Mesenchymal stem cell (in vitro differentiated cells and primary cell): ENCODE measurements around the gene ADK.

Source experiments
- DNase-seq: peaks from one replicate; pipeline ENCODE4 v3.0.0-alpha.2; 2013
- H2AFZ ChIP-seq: one replicate; pipeline ENCODE4 v1.6.1; 2013; ENCODE audit warnings: low read depth, mild to moderate bottlenecking, control low read depth, inconsistent platforms, low read length, moderate library complexity
- H2AK5ac ChIP-seq: 2 replicates; pipeline ENCODE4 v1.6.1; 2013; ENCODE audit warnings: low read length, moderate library complexity, mild to moderate bottlenecking, inconsistent platforms; ENCODE audit not compliant: severe bottlenecking
- H2BK120ac ChIP-seq: one replicate; pipeline ENCODE4 v1.6.1; 2013; ENCODE audit warnings: low read depth, mild to moderate bottlenecking, inconsistent platforms, low read length, moderate library complexity
- H2BK12ac ChIP-seq, 2 experiments: one replicate each; pipeline ENCODE4 v1.6.1; 2013; ENCODE audit warnings: inconsistent platforms in 2 of 2, low read length in 2 of 2, mild to moderate bottlenecking in 2 of 2, moderate library complexity in 2 of 2, control low read depth in 1 of 2
- H2BK15ac ChIP-seq: one replicate; pipeline ENCODE4 v1.6.1; 2013; ENCODE audit warnings: mild to moderate bottlenecking, low read depth, inconsistent platforms; ENCODE audit not compliant: poor library complexity, severe bottlenecking
- H2BK5ac ChIP-seq: 2 replicates; pipeline ENCODE4 v1.6.1; 2013; ENCODE audit warnings: low read depth, mild to moderate bottlenecking, low read length, control low read depth, inconsistent platforms; ENCODE audit not compliant: poor library complexity, severe bottlenecking
- H3K14ac ChIP-seq, 2 experiments: one replicate each; pipeline ENCODE4 v1.6.1; 2013; ENCODE audit warnings: inconsistent platforms in 2 of 2, low read length in 2 of 2, control low read depth in 1 of 2, mild to moderate bottlenecking in 1 of 2, moderate library complexity in 1 of 2
- H3K18ac ChIP-seq, 2 experiments: one replicate each; pipeline ENCODE4 v1.6.1; 2013; ENCODE audit warnings: inconsistent platforms in 2 of 2, low read length in 2 of 2, control low read depth in 1 of 2, low read depth in 1 of 2, mild to moderate bottlenecking in 1 of 2
- H3K23ac ChIP-seq, 2 experiments: one replicate each; pipeline ENCODE4 v1.6.1; 2013; ENCODE audit warnings: inconsistent platforms in 2 of 2, low read length in 2 of 2, mild to moderate bottlenecking in 2 of 2, moderate library complexity in 2 of 2, control low read depth in 1 of 2
- H3K27ac ChIP-seq: 2 replicates; pipeline ENCODE4 v1.5.1; 2013; ENCODE audit warnings: mild to moderate bottlenecking, moderate library complexity, low read length, control low read depth, inconsistent platforms; ENCODE audit not compliant: poor library complexity, severe bottlenecking
- H3K27me3 ChIP-seq, 2 experiments: 2 replicates each; pipeline versions ENCODE4 v1.6.1 to v1.7.0; 2013; ENCODE audit warnings: low read length in 2 of 2, mild to moderate bottlenecking in 2 of 2, moderate library complexity in 2 of 2, control low read depth in 1 of 2, inconsistent platforms in 1 of 2; ENCODE audit not compliant: control insufficient read depth in 1 of 2, insufficient read depth in 1 of 2
- H3K36me3 ChIP-seq, 2 experiments: 2 replicates each; pipeline versions ENCODE4 v1.6.1 to v1.7.0; 2013; ENCODE audit warnings: low read length in 2 of 2, control low read depth in 1 of 2, inconsistent platforms in 1 of 2, low read depth in 1 of 2, mild to moderate bottlenecking in 1 of 2; ENCODE audit not compliant: insufficient read depth in 2 of 2, control insufficient read depth in 1 of 2
- H3K4ac ChIP-seq, 2 experiments: one replicate each; pipeline ENCODE4 v1.6.1; 2013; ENCODE audit warnings: inconsistent platforms in 2 of 2, low read length in 2 of 2, mild to moderate bottlenecking in 2 of 2, moderate library complexity in 2 of 2, control low read depth in 1 of 2, low read depth in 1 of 2
- H3K4me1 ChIP-seq: 2 replicates; pipeline ENCODE4 v1.6.1; 2013; ENCODE audit warnings: low read depth, low read length, control low read depth; ENCODE audit not compliant: control insufficient read depth, insufficient read depth
- H3K4me2 ChIP-seq: 2 replicates; pipeline ENCODE4 v1.6.1; 2013; ENCODE audit warnings: low read length, mild to moderate bottlenecking, inconsistent platforms; ENCODE audit not compliant: poor library complexity, severe bottlenecking
- H3K4me3 ChIP-seq, 2 experiments: 2 replicates each; pipeline versions ENCODE4 v1.5.1 to v1.7.0; 2013; ENCODE audit warnings: low read length in 2 of 2, mild to moderate bottlenecking in 2 of 2, control low read depth in 1 of 2, low read depth in 1 of 2; ENCODE audit not compliant: insufficient read depth in 1 of 2
- H3K79me1 ChIP-seq: replicated peaks from 2 replicates; pipeline ENCODE4 v1.6.1; 2013; ENCODE audit warnings: mild to moderate bottlenecking, control low read depth, low read length, inconsistent platforms; ENCODE audit not compliant: poor library complexity, severe bottlenecking
- H3K9ac ChIP-seq: 2 replicates; pipeline ENCODE4 v1.7.0; 2013; ENCODE audit warnings: mild to moderate bottlenecking, low read length, moderate library complexity
- H3K9me3 ChIP-seq: 2 replicates; pipeline ENCODE4 v1.7.0; 2013; ENCODE audit warnings: mild to moderate bottlenecking, low read length; ENCODE audit not compliant: control insufficient read depth
- H4K8ac ChIP-seq: one replicate; pipeline ENCODE4 v1.6.1; 2013; ENCODE audit warnings: inconsistent platforms, mild to moderate bottlenecking, low read length, moderate library complexity
- H4K91ac ChIP-seq: one replicate; pipeline ENCODE4 v1.6.1; 2013; ENCODE audit warnings: mild to moderate bottlenecking, low read length, inconsistent platforms
- WGBS: methylation state at CpG from one replicate; pipeline ENCODE4 v1.1.7; 2013; ENCODE audit warnings: mixed read lengths; 5-methylcytosine and 5-hydroxymethylcytosine counted together

ADK gene

DNA sequence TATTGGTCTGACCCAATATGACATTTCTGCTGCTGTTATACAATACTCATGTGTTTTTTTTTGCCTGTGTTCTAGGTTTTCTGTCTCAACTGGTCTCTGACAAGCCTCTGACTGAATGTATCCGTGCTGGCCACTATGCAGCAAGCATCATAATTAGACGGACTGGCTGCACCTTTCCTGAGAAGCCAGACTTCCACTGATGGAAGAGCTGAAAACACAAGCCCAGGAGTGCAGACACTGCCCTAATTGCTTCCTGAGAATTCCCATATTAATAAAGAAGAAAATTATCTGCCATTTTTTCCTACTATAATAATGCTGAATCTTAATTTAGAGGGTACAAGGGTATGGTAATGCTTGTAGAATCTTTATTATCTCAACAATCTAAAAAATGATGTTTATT lies 557.2 kb downstream of the ADK start:
- no peaks in the 10 kb centered on the region for H3K4me1 ChIP-seq

DNA sequence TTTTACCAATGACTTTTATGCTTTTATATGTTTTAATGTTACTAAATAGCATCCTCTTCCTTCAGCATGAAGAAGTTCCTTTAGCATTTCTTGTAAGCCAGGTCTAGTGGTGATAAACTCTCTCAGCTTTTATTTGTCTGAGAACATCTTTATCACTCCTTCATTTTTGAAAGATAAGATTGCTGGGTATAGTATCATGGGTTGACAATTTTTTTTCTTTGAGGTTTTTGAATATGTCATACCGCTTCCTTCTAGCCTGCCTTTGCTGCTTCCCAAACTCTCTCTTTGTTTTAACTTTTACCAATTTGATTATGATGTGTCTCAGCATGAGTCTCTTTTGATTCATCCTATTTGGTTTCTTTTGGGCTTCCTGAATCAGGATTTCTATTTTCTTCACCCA lies 567.2 kb downstream of the ADK start:
- Histone ChIP-seq H3K36me3 (peaks cover 0 to 35% of the 10 kb centered on the region in 2 experiments), H3K4me3 (no peak overlapping the region), H3K23ac (no peak overlapping the region), H4K91ac (no peak overlapping the region), H4K8ac (no peak overlapping the region), H3K14ac (no peak overlapping the region), H3K9me3 (peaks cover 40% of the 10 kb centered on the region), H2AK5ac (no peak overlapping the region), H3K18ac (no peak overlapping the region), H3K4me1 (no peaks in the 10 kb centered on the region), H2AFZ (no peak overlapping the region), H2BK12ac (no peak overlapping the region), H2BK5ac (no peak overlapping the region), H3K4me2 (no peak overlapping the region), H3K27me3 (no peaks in the 10 kb centered on the region), H3K9ac (no peak overlapping the region), H3K4ac (no peak overlapping the region), H2BK120ac (no peak overlapping the region), H3K79me1 (no peaks in the 10 kb centered on the region), H3K27ac (no peak overlapping the region), H2BK15ac (no peak overlapping the region)
- no peak for DNase-seq
- WGBS, result no CpG with 5 or more reads among the region's 1 CpG

More for the DNA sequence above, 557.2 kb downstream of the ADK start:
- H2BK5ac ChIP-seq, result no peak overlapping the region
- H3K36me3 ChIP-seq, result peaks cover 0 to 31% of the 10 kb centered on the region in 2 experiments
- no peak overlapping the region for H2BK12ac ChIP-seq
- no peak overlapping the region for H4K8ac ChIP-seq
- no peak overlapping the region for H3K4ac ChIP-seq
- H3K79me1 ChIP-seq, result peaks cover 1% of the 10 kb centered on the region
- H3K4me2 ChIP-seq, result no peak overlapping the region
- H3K9ac ChIP-seq, result no peak overlapping the region
- no peak overlapping the region for H2AK5ac ChIP-seq
- 95% methylated on average over 2 of the region's 2 CpGs for WGBS
- H2AFZ ChIP-seq, result no peak overlapping the region
- no peak overlapping the region for H2BK120ac ChIP-seq
- no peak overlapping the region for H3K14ac ChIP-seq
- no peaks in the 10 kb centered on the region for H3K27me3 ChIP-seq
- no peak overlapping the region for H4K91ac ChIP-seq
- H2BK15ac ChIP-seq, result no peak overlapping the region
- no peak overlapping the region for H3K4me3 ChIP-seq
- DNase-seq, result no peak
- H3K27ac ChIP-seq, result no peak overlapping the region
- H3K18ac ChIP-seq, result no peak overlapping the region
- no peak overlapping the region for H3K23ac ChIP-seq
- H3K9me3 ChIP-seq, result peaks cover 4% of the 10 kb centered on the region

DNA sequence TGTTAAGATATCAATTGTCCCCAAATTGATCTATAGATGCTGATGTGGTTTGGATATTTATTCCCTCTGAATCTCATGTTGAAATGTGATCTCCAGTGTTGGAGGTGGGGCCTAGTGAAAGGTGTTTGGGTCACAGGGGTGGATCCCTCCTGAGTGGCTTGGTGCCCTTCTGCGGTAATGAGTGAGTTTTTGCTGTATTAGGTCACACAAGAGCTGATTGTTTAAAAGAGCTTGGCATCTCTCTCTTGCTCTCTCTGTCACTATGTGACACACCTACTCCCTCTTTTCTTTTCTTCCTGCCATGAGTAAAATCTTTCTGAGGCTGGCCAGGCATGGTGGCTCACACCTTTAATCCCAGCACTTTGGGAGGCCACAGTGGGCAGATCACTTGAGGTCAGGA lies 577.2 kb downstream of the ADK start:
- Histone ChIP-seq H3K36me3 (no peaks in the 10 kb centered on the region), H2AK5ac (no peak overlapping the region), H2BK12ac (no peak overlapping the region), H3K27me3 (no peaks in the 10 kb centered on the region), H2BK5ac (no peak overlapping the region), H2BK120ac (no peak overlapping the region), H4K91ac (no peak overlapping the region), H3K23ac (no peak overlapping the region), H2BK15ac (no peak overlapping the region), H2AFZ (no peak overlapping the region), H3K14ac (no peak overlapping the region), H3K4me2 (no peak overlapping the region), H3K79me1 (no peaks in the 10 kb centered on the region), H3K9me3 (no peaks in the 10 kb centered on the region), H3K27ac (no peak overlapping the region), H3K9ac (no peak overlapping the region), H3K4me3 (no peak overlapping the region), H3K4me1 (no peaks in the 10 kb centered on the region), H3K18ac (no peak overlapping the region), H4K8ac (no peak overlapping the region), H3K4ac (no peak overlapping the region)
- DNase-seq, result no peak
- WGBS, result no CpG with 5 or more reads among the region's 1 CpG

DNA sequence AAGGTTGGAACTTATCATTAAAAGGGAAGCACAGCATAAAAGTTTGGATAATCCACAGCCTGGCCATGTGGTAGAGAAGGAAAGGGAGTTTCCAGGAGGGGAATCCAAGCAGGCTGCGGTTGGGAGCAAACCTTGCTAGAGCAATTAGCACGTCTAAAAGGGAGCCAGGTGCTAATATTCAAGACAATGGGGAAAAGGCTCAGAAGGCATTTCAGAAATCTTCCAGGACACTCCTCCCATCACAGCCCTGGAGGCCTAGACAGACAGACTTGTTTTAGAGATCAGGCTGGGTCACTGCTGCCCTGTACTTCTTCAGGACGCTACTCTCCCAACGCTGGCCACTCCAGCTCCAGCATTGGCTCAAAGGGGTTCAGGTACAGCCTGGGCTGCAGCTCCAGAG lies 579.2 kb downstream of the ADK start:
- Histone ChIP-seq H3K27me3 (no peaks in the 10 kb centered on the region), H2BK120ac (no peak overlapping the region), H3K4me1 (no peaks in the 10 kb centered on the region), H2AFZ (no peak overlapping the region), H3K9ac (no peak overlapping the region), H4K91ac (no peak overlapping the region), H3K4me3 (no peak overlapping the region), H3K14ac (no peak overlapping the region), H2BK12ac (no peak overlapping the region), H2BK5ac (no peak overlapping the region), H3K9me3 (no peaks in the 10 kb centered on the region), H3K27ac (no peak overlapping the region), H3K36me3 (no peaks in the 10 kb centered on the region), H2BK15ac (no peak overlapping the region), H4K8ac (no peak overlapping the region), H2AK5ac (no peak overlapping the region), H3K4ac (no peak overlapping the region), H3K79me1 (no peaks in the 10 kb centered on the region), H3K18ac (no peak overlapping the region), H3K4me2 (no peak overlapping the region), H3K23ac (no peak overlapping the region)
- WGBS, result 58% methylated on average over 4 of the region's 4 CpGs
- no peak for DNase-seq
